Spinal cord (tissue), 10 donors: ENCODE measurements around the gene MAP3K5. TPM values are rescaled to one million over a fixed set of nuclear protein-coding genes. Genes with fewer than 3 reads are reported as not detected.
"Not testable (repeated sequence)": the region's sequence is repeated elsewhere in the genome, so short reads cannot be mapped to it uniquely, and the experiment has no call there.

Experiments used
- DNase-seq, 6 donors: peaks; one replicate each; pipeline versions ENCODE4 v3.0.0 to v3.0.0-alpha.2; 2013 to 2015; ENCODE audit warnings: low spot score in 6 of 6, low read depth in 4 of 6
- H3K27ac ChIP-seq: one replicate; pipeline ENCODE4 v1.5.1; 2013; ENCODE audit warnings: low read depth, low read length, control low read depth
- H3K27me3 ChIP-seq: one replicate; pipeline ENCODE4 v1.6.1; 2013; ENCODE audit warnings: low read length; ENCODE audit not compliant: control insufficient read depth, insufficient read depth
- H3K36me3 ChIP-seq: one replicate; pipeline ENCODE4 v1.6.1; 2013; ENCODE audit warnings: low read length; ENCODE audit not compliant: control insufficient read depth, insufficient read depth
- H3K4me1 ChIP-seq: one replicate; pipeline ENCODE4 v1.6.1; 2013; ENCODE audit warnings: low read length; ENCODE audit not compliant: control insufficient read depth, insufficient read depth
- H3K4me3 ChIP-seq: one replicate; pipeline ENCODE4 v1.5.1; 2013; ENCODE audit warnings: low read depth, low read length, control low read depth
- H3K9me3 ChIP-seq: one replicate; pipeline ENCODE4 v1.6.1; 2013; ENCODE audit warnings: low read length; ENCODE audit not compliant: control insufficient read depth, insufficient read depth
- WGBS: methylation state at CpG from one replicate; pipeline ENCODE4 v1.1.5; 2013; ENCODE audit warnings: missing lambda C conversion rate; ENCODE audit not compliant: insufficient coverage; 5-methylcytosine and 5-hydroxymethylcytosine counted together
- polyA plus RNA-seq, 2 donors: library from polyadenylated mRNA; unstranded; fragments of 120-200 nt; gene quantifications; one replicate each; pipeline ENCODE4 v1.2.1, GENCODE V29; 2013; ENCODE audit not compliant: insufficient read length in 2 of 2
- total RNA-seq, 2 donors: library from RNA; depleted of rRNA in 1 of 2; stranded (reverse); fragments of 120-200 nt in 1 of 2; fragments of >200 nt in 1 of 2; gene quantifications; one replicate each; pipeline versions ENCODE4 v1.2.3 to v1.2.4, GENCODE V29; 2013 to 2014
- donor health status: healthy.

The MAP3K5 gene
- total and polyA plus RNA-seq, 4 donors: 8.5 to 26.9 (median 9.7) TPM

- Histone ChIP-seq H3K4me3 (no peak overlapping the region), H3K4me1 (no peaks in the 10 kb centered on the region), H3K27me3 (no peaks in the 10 kb centered on the region), H3K9me3 (no peaks in the 10 kb centered on the region), H3K27ac (no peak overlapping the region), H3K36me3 (no peaks in the 10 kb centered on the region)
- DNase-seq: no peak
- 89% methylated on average over 2 of the region's 5 CpGs for WGBS
These were observed 92.9 kb downstream of the MAP3K5 start for GRCh38 chr6:136699358-136699757.

- Histone ChIP-seq H3K27me3 (no peaks in the 10 kb centered on the region), H3K9me3 (no peaks in the 10 kb centered on the region), H3K4me1 (no peaks in the 10 kb centered on the region), H3K36me3 (no peaks in the 10 kb centered on the region), H3K27ac (no peak overlapping the region), H3K4me3 (no peak overlapping the region)
- no peak for DNase-seq
- WGBS: no CpG with 5 or more reads among the region's 7 CpGs
These were observed 95.4 kb downstream of the MAP3K5 start for GRCh38 chr6:136696783-136697364.

GRCh38 chr6:136696238-136696637, 96.0 kb downstream of the MAP3K5 start:
- H3K36me3 ChIP-seq: no peaks in the 10 kb centered on the region
- H3K4me1 ChIP-seq: no peaks in the 10 kb centered on the region
- no peak overlapping the region for H3K27ac ChIP-seq
- no peak for DNase-seq
- no peaks in the 10 kb centered on the region for H3K27me3 ChIP-seq
- WGBS: no CpG with 5 or more reads among the region's 2 CpGs
- no peaks in the 10 kb centered on the region for H3K9me3 ChIP-seq
- no peak overlapping the region for H3K4me3 ChIP-seq

- no peaks in the 10 kb centered on the region for H3K27me3 ChIP-seq
- no peak overlapping the region for H3K4me3 ChIP-seq
- no peaks in the 10 kb centered on the region for H3K36me3 ChIP-seq
- H3K27ac ChIP-seq: no peak overlapping the region
- no peaks in the 10 kb centered on the region for H3K9me3 ChIP-seq
- no peak for DNase-seq
- H3K4me1 ChIP-seq: no peaks in the 10 kb centered on the region
- no CpG with 5 or more reads among the region's 2 CpGs for WGBS
These were observed 96.9 kb downstream of the MAP3K5 start for GRCh38 chr6:136695412-136695811.

GRCh38 chr6:136693090-136693489, 99.2 kb downstream of the MAP3K5 start:
- no peak for DNase-seq
- Histone ChIP-seq H3K36me3 (no peaks in the 10 kb centered on the region), H3K9me3 (no peaks in the 10 kb centered on the region), H3K4me1 (no peaks in the 10 kb centered on the region), H3K27me3 (no peaks in the 10 kb centered on the region), H3K4me3 (no peak overlapping the region), H3K27ac (no peak overlapping the region)

GRCh38 chr6:136687894-136688293, 104.4 kb downstream of the MAP3K5 start:
- not testable (repeated sequence) for H3K4me1 ChIP-seq, H3K27ac ChIP-seq, H3K36me3 ChIP-seq, H3K27me3 ChIP-seq, H3K4me3 ChIP-seq, DNase-seq, H3K9me3 ChIP-seq
- WGBS: no CpG with 5 or more reads among the region's 1 CpG

- Histone ChIP-seq H3K27ac (no peak overlapping the region), H3K4me1 (no peaks in the 10 kb centered on the region), H3K36me3 (no peaks in the 10 kb centered on the region), H3K4me3 (no peak overlapping the region), H3K9me3 (no peaks in the 10 kb centered on the region), H3K27me3 (no peaks in the 10 kb centered on the region)
- no peak for DNase-seq
- no CpG with 5 or more reads among the region's 2 CpGs for WGBS
These were observed 106.7 kb downstream of the MAP3K5 start for GRCh38 chr6:136685540-136686108.

GRCh38 chr6:136684466-136684865, 107.8 kb downstream of the MAP3K5 start:
- no CpG with 5 or more reads among the region's 1 CpG for WGBS
- Histone ChIP-seq H3K4me1 (no peaks in the 10 kb centered on the region), H3K36me3 (no peaks in the 10 kb centered on the region), H3K27ac (no peak overlapping the region), H3K27me3 (no peaks in the 10 kb centered on the region), H3K9me3 (no peaks in the 10 kb centered on the region), H3K4me3 (no peak overlapping the region)
- peak in 1 of 6 donors; percentile 63 for DNase-seq

- H3K9me3 ChIP-seq: no peaks in the 10 kb centered on the region
- no peak for DNase-seq
- no peaks in the 10 kb centered on the region for H3K27me3 ChIP-seq
- H3K36me3 ChIP-seq: no peaks in the 10 kb centered on the region
- H3K4me3 ChIP-seq: no peak overlapping the region
- no peak overlapping the region for H3K27ac ChIP-seq
- no peaks in the 10 kb centered on the region for H3K4me1 ChIP-seq
- 100% methylated on average over 2 of the region's 4 CpGs for WGBS
These were observed 108.9 kb downstream of the MAP3K5 start for GRCh38 chr6:136683209-136683941.

GRCh38 chr6:136682292-136682691, 110.0 kb downstream of the MAP3K5 start:
- no peaks in the 10 kb centered on the region for H3K36me3 ChIP-seq
- H3K9me3 ChIP-seq: no peaks in the 10 kb centered on the region
- no peak overlapping the region for H3K27ac ChIP-seq
- H3K4me1 ChIP-seq: no peaks in the 10 kb centered on the region
- H3K27me3 ChIP-seq: no peaks in the 10 kb centered on the region
- no peak for DNase-seq
- no peak overlapping the region for H3K4me3 ChIP-seq
- no CpG with 5 or more reads among the region's 3 CpGs for WGBS
